ENCODE data around the gene DIAPH1.
A peak's percentile ranks its signal among the peaks of the same experiment; 100 is the strongest.

DIAPH1 gene

GRCh38 chr5:141636413-141637122, 17.8 kb upstream of the DIAPH1 start, which contains the start of the genes HDAC3 and RELL2:
Gene HDAC3 (minus strand): TSS chr5:141636849. CDS start chr5:141636790, 59 bp downstream.
Gene RELL2 (plus strand): TSS chr5:141636997. CDS start chr5:141638226, 1,229 bp downstream.
- ChIA-PET CTCF (interaction anchor here (0.7 to 12.5 kb wide), 10 partner anchors 13 to 561 kb away, joined by 3 to 125 read pairs (median 4); partner anchors contain the start of gene DIAPH1), POLR2A (interaction anchor here (0.6 to 2.7 kb wide), 27 partner anchors 9 to 913 kb away, joined by 3 to 42 read pairs (median 4); partner anchors contain the start of genes DELE1, DIAPH1, FCHSD1 and RNF14)
- Histone ChIP-seq H3K36me3 (ENCODE audit: control insufficient read depth in 2 of 2, insufficient read depth in 1 of 2, low read length in 2 of 2) (peaks cover 20 to 39% of the 10 kb centered on the region in 2 experiments), H3K9me3 (ENCODE audit: control insufficient read depth, insufficient read depth, low read depth, low read length) (no peaks in the 10 kb centered on the region), H3K4me3 (ENCODE audit: low read depth, low read length) (peak within 1 kb of the TSS; percentile 97), H3K4me1 (ENCODE audit: control insufficient read depth, insufficient read depth, low read length) (peaks cover 6% of the 10 kb centered on the region), H3K27ac (ENCODE audit: extremely low read depth, low read depth, low read length) (peak within 1 kb of the TSS; percentile 63; the same call in 1 of the 2 replicates)
- no peak for TF ChIP-seq MYNN (tag by site-specific recombination; IDR thresholded peaks at IDR 0.05; ENCODE audit: borderline replicate concordance)
- TF ChIP-seq ELK4 (IDR thresholded peaks at IDR 0.05; ENCODE audit: borderline replicate concordance, low read depth, low read length) = no peak
- TF ChIP-seq SP3 (tag by site-specific recombination; IDR thresholded peaks at IDR 0.05) = peak; percentile 91
- TF ChIP-seq ZNF792 (tag by site-specific recombination; IDR thresholded peaks at IDR 0.05) = no peak
- TF ChIP-seq AEBP2 (tag by site-specific recombination; IDR thresholded peaks at IDR 0.05; ENCODE audit: borderline replicate concordance) = no peak
- TF ChIP-seq ZBTB7A (tag by site-specific recombination; IDR thresholded peaks at IDR 0.05; ENCODE audit: low read depth) = no peak
- TF ChIP-seq OSR2 (tag by site-specific recombination; IDR thresholded peaks at IDR 0.05) = no peak
- TF ChIP-seq ZFP37 (tag by site-specific recombination; IDR thresholded peaks at IDR 0.05) = no peak
- TF ChIP-seq IKZF3 (tag by site-specific recombination; IDR thresholded peaks at IDR 0.05) = peak; percentile 67
- peak; percentile 32; the same call in 1 of the 2 replicates for TF ChIP-seq ZNF596 (tag by site-specific recombination; IDR thresholded peaks at IDR 0.05)
- 0 out of 2 replicates have a peak, but pooled peaks have one; percentile 6 for TF ChIP-seq ZFHX2 (tag by site-specific recombination; conservative IDR thresholded peaks at IDR 0.05)
- no peak for TF ChIP-seq ZBTB17 (tag by site-specific recombination; IDR thresholded peaks at IDR 0.05)
- no peak for TF ChIP-seq ZIC2 (tag by site-specific recombination; IDR thresholded peaks at IDR 0.05)
- peak; percentile 68; the same call in 1 of the 2 replicates for TF ChIP-seq ZNF660 (tag by site-specific recombination; IDR thresholded peaks at IDR 0.05)
- TF ChIP-seq ZBTB6 (tag by site-specific recombination; IDR thresholded peaks at IDR 0.05) = 0 out of 2 replicates have a peak, but pooled peaks have one; percentile 41
- peak; percentile 35; the same call in 1 of the 2 replicates for TF ChIP-seq FEZF1 (tag by site-specific recombination; IDR thresholded peaks at IDR 0.05)
- TF ChIP-seq GLIS2 (tag by site-specific recombination; IDR thresholded peaks at IDR 0.05) = peak; percentile 74
- no peak for TF ChIP-seq ZNF114 (tag by site-specific recombination; IDR thresholded peaks at IDR 0.05)
- no peak for TF ChIP-seq HOXA7 (CRISPR knock-in tag; IDR thresholded peaks at IDR 0.05; ENCODE audit: borderline replicate concordance)
- TF ChIP-seq KLF10 (tag by site-specific recombination; IDR thresholded peaks at IDR 0.05) = peak; percentile 97
- TF ChIP-seq ZNF76 (tag by site-specific recombination; IDR thresholded peaks at IDR 0.05; ENCODE audit: borderline replicate concordance, low read depth) = peak; percentile 72; the same call in 1 of the 2 replicates
- TF ChIP-seq ZBTB49 (tag by site-specific recombination; IDR thresholded peaks at IDR 0.05; ENCODE audit: low read depth) = no peak
- TF ChIP-seq KLF8 (tag by site-specific recombination; IDR thresholded peaks at IDR 0.05) = peak; percentile 97
- TF ChIP-seq INSM2 (tag by site-specific recombination; IDR thresholded peaks at IDR 0.05) = 0 out of 2 replicates have a peak, but pooled peaks have one; percentile 15
- 0 out of 2 replicates have a peak, but pooled peaks have one; percentile 30 for TF ChIP-seq ZNF335 (tag by site-specific recombination; conservative IDR thresholded peaks at IDR 0.05)
- peak; percentile 94 for TF ChIP-seq KLF9 (tag by site-specific recombination; IDR thresholded peaks at IDR 0.05; ENCODE audit: low read depth)
- 0 out of 2 replicates have a peak, but pooled peaks have one; percentile 50 for TF ChIP-seq REPIN1 (tag by site-specific recombination; IDR thresholded peaks at IDR 0.05; ENCODE audit: low read depth)
- peak; percentile 36; the same call in 1 of the 2 replicates for TF ChIP-seq ZNF239 (tag by site-specific recombination; IDR thresholded peaks at IDR 0.05)
- peak; percentile 67; the same call in 1 of the 2 replicates for TF ChIP-seq ZSCAN30 (tag by site-specific recombination; IDR thresholded peaks at IDR 0.05)
- TF ChIP-seq ZNF423 (tag by site-specific recombination; IDR thresholded peaks at IDR 0.05) = no peak
- TF ChIP-seq HOXD13 (CRISPR knock-in tag; IDR thresholded peaks at IDR 0.05; ENCODE audit: borderline replicate concordance) = no peak
